ENCODE data around the gene ULBP1.
"Not testable (repeated sequence)": the region's sequence is repeated elsewhere in the genome, so short reads cannot be mapped to it uniquely, and the experiment has no call there.

The ULBP1 gene

DNA sequence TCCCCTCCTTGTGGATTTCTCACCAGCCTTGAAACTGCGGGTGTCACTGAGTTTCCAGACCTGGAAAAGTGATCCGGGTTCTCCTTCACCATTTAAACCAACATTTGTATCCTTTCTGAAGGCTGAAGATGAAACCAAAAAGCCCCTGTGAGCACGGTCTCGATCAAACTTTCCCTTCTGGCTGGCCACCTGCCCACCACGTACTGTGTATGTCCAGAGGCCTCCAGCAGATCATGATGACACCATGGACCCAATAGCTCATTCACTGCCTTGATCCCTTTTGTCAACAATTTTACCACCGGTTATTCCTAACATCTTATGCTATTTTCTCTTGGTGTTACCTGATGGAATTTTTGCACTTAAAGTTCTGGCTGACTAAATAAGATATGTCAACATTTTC is 15.6 kb downstream of the ULBP1 start:
- DNase-seq = no peak

- DNase-seq = no peak
Observed at GRCh38 chr6:149983145-149983544, 19.4 kb downstream of the ULBP1 start.

- no peak for DNase-seq
Observed at GRCh38 chr6:149984773-149985172, 21.0 kb downstream of the ULBP1 start.

DNA sequence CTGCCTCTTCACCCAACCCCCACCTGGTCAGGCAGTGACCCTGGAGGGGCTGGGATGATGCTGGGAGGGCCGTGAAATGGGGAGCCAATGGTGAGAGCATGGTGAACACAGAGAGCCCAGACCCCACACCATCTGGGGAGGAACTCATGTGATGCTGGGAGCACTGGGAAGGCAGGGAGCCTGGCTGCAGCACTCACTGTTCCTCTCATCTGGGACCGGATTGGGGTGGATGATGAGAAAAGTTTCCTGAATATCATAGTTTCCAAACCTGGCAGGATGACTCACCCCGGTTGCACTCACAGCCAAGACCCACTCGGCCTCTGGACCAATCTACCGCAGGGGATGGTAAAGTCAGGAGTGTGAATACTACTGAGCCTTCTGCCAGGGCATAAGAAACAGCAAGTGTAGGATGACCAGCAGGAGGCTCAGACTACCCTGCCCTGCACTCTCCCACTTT is 21.8 kb downstream of the ULBP1 start:
- DNase-seq = no peak

DNA sequence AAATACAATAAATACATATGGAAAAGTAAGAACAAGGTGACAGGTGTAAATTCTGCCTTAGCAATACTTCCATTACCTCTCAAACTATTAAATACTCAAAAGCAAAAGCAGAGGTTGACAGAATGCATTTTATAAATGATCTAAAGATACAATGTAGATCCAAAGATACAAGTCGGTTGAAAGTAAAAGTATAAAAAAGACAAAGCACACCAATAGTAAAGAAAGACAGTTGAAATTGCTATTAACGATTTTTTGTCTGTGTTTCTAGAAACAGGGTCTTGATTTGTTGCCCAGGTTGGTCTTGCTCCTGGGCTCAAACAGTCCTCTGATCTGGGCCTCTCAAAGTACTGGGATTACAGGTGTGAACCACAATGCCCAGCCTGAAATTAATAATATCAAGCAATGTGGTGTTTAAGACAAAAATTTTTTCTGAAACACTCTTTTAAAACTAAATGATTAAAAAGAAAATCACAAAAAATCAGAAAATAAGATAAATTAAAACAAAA is 23.9 kb downstream of the ULBP1 start:
- DNase-seq = no peak

GRCh38 chr6:149988550-149989346 is 25.0 kb downstream of the ULBP1 start:
- DNase-seq = no peak

- no peak for DNase-seq
Observed at GRCh38 chr6:149990212-149990660, 26.5 kb downstream of the ULBP1 start.

DNA sequence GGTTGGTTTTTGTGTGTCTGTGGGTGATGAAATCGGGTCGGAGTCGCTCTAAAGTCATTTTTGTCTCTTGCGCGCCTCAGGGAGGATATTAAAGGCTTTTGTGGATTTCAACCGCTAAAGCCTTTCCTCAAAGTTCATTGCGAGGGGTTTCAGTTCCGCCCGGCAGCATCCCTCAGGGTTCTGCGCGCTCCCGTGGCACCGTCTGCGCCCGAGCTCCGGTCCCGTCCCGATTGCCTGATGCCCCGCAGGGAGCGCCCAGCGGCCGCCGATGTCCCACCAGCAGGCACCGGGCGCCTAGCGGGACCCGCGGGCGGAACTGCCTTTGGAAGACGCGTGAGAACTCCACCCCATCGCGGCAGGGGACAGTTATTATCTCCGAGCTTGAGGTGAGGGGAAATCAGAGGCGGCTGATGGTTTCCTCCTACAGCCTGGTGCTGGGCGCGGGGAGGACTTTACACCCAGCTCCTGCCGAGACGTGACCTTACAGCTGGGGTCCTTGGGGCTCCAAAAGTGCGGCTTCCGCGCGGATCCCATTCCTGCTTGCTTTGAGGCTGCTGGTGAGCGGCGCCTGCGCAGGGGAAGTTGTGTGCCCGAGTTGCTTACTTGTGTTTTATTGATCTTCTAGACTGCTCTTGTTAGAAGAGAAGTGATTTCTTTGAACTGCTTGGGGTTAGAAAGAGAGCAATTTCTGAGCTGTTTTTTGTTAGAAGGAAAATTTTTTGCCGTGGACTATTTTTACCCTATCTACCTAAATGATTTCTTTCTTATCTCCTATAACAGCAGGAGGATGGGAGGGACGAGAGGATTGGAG is 27.1 kb downstream of the ULBP1 start:
- no peak for DNase-seq

GRCh38 chr6:149991472-149991795 is 27.7 kb downstream of the ULBP1 start:
- not testable (repeated sequence) for DNase-seq

DNA sequence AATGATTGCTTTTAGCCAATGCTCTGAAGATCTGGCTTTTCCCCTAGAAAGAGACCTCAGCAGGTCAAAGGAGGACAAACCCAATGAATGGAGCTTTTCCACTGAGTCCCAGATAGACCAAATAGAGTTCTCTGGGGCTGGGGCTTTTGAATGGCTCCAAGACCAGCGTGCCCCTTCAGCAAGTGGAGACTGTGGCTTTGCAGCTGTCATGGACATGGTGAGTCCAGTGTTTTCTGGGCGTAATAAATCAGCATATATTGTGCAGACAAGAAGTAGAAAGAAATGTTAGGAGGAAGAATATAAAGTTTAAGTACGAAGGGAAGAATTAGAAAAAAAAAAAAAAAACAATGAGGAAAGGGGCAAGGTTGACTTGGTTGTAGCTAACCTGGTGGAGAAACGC is 28.1 kb downstream of the ULBP1 start:
- DNase-seq = no peak

DNA sequence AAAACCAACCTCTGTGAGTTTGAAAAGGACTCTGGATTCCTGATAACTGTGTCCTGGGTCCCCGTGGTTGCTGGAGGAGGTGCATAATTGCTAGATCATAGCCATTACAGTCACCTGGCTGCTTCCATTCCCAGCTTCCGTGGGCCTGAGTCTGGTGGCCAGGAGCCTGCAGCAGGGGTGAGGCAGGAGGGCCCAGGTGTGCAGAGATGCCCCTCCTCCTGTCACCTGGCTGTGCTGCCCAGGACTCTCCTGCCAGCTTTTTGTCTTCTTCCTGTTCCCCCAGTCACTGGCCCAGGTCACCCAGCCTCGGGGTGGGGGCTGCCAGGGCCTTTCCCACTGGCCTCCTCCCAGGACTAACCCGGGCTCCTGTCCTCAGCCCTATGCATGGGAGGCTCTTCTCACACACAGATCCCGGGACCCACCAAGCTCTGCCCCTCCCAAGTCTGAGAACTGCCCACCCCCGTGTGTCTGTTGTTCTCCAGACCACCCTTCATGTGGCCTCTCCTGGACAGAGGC is 31.6 kb downstream of the ULBP1 start:
- no peak for DNase-seq

- no peak for DNase-seq
Observed at GRCh38 chr6:149995971-149996370, 32.2 kb downstream of the ULBP1 start.

DNA sequence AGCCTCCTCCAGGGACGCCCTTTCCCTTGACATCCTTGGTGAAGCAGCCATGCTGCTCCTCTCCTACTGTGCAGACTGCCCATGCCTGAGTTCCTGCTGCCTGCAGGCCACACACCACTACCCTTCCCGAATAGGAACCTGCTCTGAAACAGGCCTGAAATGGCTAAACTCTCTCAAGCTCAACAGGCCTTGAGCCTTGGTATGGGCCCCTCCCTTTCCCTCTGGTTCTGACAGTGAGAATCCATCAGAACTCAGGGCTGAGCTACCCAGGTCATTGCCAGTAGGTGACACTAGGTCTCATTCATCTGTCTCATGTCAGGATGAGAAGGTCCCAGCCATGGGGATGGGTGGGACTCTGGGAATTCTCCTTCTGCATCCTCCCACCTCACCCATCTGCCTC is 35.9 kb downstream of the ULBP1 start:
- no peak for DNase-seq

- DNase-seq = no peak
Observed at GRCh38 chr6:150001295-150002008, 37.7 kb downstream of the ULBP1 start.

DNA sequence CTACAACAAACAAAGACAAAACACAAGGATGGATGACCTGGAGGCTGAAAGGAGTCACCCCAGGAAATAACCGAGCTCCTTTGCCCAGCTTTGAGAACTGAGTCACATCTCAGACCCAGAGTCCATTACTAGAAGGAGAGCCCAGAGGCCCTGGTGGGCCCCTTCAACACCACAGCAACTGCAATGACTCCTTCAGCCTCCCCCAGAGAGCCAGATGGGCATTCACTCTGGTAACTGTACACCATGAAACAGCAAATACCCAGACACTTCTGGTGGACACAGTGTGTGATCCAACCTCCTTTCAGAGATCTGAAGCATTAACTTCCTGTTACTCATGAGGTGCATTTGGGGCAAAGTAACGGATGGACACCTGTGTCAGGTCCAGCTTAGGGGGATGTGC is 39.0 kb downstream of the ULBP1 start:
- no peak for DNase-seq

- DNase-seq = not testable (repeated sequence)
Observed at GRCh38 chr6:150003599-150003998, 39.9 kb downstream of the ULBP1 start.

DNA sequence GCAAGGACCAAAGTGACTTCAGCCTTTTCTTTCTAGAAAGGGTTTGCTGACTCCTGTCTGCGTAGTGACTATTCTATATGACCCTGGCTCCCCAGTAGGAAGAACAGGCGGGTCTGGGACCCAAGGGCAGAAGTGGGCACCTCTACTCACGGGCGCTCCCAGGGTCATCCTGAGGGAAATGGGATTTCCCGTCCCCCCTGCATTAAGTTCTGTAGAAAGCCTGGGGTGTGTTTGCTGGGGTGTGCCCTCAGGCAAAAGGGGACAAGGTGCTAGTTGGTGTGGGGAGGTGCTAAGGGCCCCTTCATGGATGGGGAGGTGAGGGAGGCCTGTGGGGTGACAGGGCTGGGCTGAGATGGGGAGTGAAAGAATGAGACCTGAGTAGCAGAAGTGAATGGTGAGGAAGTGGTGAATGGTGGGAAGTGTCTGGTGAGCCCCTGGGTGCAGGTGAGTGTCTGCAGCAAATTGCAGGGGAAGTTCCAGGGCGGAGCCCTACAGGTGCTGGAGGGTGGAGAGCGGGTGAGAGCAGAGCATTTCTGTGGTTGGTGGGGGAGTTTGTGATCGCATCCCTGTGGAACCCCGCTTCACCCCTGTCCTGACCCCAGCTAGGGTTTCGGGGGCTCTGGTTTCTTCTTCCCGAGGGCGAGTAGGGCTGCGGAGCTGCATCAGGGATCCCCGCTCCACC is 40.5 kb downstream of the ULBP1 start:
- DNase-seq = no peak

- DNase-seq = peak; percentile 70
Observed at GRCh38 chr6:150004783-150005717, 41.3 kb downstream of the ULBP1 start.

DNA sequence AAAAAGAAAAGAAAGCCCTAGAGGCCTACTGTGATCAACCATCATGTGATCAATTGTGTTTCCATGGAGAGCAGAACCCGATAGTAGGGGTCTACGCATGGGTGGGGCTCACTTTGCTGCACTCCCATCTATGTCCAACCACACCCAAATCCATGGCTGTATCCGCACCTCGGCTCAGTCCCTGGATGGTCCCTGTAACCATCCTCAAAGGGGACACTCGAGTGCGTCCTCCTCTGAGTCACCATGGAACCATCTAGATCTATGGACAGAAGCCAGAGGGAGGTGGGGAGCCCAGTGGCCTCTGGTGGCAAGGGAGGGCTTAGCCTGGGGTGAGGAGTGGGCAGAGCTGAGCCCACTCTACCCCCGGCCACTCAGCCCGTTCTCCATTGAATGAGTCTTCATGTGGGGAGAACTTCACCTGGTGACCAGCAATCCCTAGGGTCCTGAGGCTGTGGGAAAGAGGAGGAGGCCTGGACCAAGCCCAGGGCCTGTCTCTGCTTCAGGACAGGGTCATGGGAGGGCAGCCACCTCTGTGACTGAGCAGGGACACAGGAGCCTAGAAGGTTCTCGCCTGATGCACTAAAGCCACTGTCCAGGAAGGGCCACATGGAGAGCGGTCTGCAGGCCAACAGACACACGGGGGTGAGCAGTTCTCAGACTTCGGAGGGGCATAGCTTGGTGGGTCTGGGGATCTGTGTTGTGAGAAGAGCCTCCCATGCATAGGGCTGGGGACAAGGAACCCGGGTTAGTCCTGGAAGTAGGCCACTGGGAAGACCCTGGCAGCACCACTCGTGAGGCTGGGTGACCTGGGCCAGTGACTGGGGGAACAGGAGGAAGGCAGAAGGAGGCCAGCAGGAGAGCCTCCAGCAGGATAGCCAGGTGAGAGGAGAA is 42.3 kb downstream of the ULBP1 start:
- no peak for DNase-seq

- no peak for DNase-seq
Observed at GRCh38 chr6:150006961-150007464, 43.3 kb downstream of the ULBP1 start.

Data from DMS 273 treated with DMSO at 0.1 percent for 48 hours (cell line).